ENCODE results near the gene NFIB. TPM values are rescaled to one million over a fixed set of nuclear protein-coding genes. Genes with fewer than 3 reads are reported as not detected.

The NFIB gene
- total RNA-seq, 4 donors from 2014 or later = 24.0 to 40.9 (median 30.6) TPM

GRCh38 chr9:14148501-14149103 lies 165.3 kb downstream of the NFIB start:
- H3K27ac ChIP-seq = no peak overlapping the region
- intact Hi-C loops (cut with DNase I; ENCODE audit: low total_unique reads) = no loop called here
- ATAC-seq = no peak

GRCh38 chr9:14147738-14148137 lies 166.2 kb downstream of the NFIB start:
- Histone ChIP-seq H3K4me1 (peaks cover 10 to 13% of the 10 kb centered on the region in 2 donors), H3K27me3 (no peaks in the 10 kb centered on the region), H3K36me3 (no peaks in the 10 kb centered on the region), H3K27ac (no peak overlapping the region), H3K4me3 (no peak overlapping the region), H3K9me3 (no peaks in the 10 kb centered on the region)
- ATAC-seq (no peak), DNase-seq (no peak)
- no peak for TF ChIP-seq POLR2A (IDR thresholded peaks at IDR 0.05)
- TF ChIP-seq, protein P1, sequence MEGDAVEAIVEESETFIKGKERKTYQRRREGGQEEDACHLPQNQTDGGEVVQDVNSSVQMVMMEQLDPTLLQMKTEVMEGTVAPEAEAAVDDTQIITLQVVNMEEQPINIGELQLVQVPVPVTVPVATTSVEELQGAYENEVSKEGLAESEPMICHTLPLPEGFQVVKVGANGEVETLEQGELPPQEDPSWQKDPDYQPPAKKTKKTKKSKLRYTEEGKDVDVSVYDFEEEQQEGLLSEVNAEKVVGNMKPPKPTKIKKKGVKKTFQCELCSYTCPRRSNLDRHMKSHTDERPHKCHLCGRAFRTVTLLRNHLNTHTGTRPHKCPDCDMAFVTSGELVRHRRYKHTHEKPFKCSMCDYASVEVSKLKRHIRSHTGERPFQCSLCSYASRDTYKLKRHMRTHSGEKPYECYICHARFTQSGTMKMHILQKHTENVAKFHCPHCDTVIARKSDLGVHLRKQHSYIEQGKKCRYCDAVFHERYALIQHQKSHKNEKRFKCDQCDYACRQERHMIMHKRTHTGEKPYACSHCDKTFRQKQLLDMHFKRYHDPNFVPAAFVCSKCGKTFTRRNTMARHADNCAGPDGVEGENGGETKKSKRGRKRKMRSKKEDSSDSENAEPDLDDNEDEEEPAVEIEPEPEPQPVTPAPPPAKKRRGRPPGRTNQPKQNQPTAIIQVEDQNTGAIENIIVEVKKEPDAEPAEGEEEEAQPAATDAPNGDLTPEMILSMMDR (IDR thresholded peaks at IDR 0.05 in 4 of 5, conservative IDR thresholded peaks at IDR 0.05 in 1 of 5) = no peak
- in situ Hi-C loops (cut with MboI; ENCODE audit: low sequenced_read_pairs in 4 of 4) = no loop called here
- intact Hi-C loops (cut with DNase I; ENCODE audit: low total_unique reads) = no loop called here

More at GRCh38 chr9:14148501-14149103, 165.3 kb downstream of the NFIB start:
- Histone ChIP-seq H3K9me3 (no peaks in the 10 kb centered on the region), H3K4me3 (no peak overlapping the region), H3K36me3 (no peaks in the 10 kb centered on the region), H3K27me3 (no peaks in the 10 kb centered on the region), H3K4me1 (peaks cover 18 to 21% of the 10 kb centered on the region in 2 donors)
- in situ Hi-C loops (cut with MboI; ENCODE audit: low sequenced_read_pairs in 4 of 4) = no loop called here
- no peak for DNase-seq
- no peak for TF ChIP-seq POLR2A (IDR thresholded peaks at IDR 0.05)

DNA sequence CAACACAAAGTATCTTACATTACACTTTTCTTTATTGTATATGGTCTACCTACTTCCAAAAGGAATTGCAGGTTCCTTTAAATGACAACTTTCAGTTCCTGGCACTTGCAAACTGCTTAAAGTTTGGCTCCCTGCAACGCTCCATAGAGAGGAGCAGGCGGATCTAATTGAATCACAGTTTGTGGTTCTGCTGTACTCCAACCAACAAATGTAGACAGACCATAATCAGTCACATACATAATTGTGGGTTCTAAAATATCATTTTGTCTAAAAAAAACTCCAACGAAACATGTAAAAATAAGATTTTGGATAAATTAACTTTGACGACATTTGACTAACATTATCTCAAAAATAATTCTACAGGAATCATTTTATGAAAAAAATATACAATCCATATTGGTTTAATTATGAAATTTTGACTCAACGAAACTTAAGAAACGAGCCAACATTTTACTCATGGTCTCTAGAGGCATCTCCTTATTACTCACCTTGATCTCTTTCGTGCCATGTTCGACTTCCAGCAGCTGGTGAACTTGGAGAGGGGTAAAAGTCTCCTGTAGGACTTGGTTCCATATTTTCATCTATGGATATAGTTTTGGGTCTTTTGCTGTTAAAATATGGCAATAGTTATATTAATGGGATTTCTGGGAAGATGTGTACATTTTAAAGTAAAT lies 167.6 kb downstream of the NFIB start:
- no peaks in the 10 kb centered on the region for H3K9me3 ChIP-seq
- DNase-seq (no peak), ATAC-seq (no peak)
- in situ Hi-C loops (cut with MboI; ENCODE audit: low sequenced_read_pairs in 4 of 4) = no loop called here
- H3K27ac ChIP-seq = no peak overlapping the region
- H3K27me3 ChIP-seq = no peaks in the 10 kb centered on the region
- H3K4me3 ChIP-seq = no peak overlapping the region
- H3K4me1 ChIP-seq = peaks cover 0 to under 1% of the 10 kb centered on the region in 2 donors
- intact Hi-C loops (cut with DNase I; ENCODE audit: low total_unique reads) = no loop called here
- no peak for TF ChIP-seq POLR2A (IDR thresholded peaks at IDR 0.05)
- TF ChIP-seq, protein P1 (IDR thresholded peaks at IDR 0.05 in 4 of 5, conservative IDR thresholded peaks at IDR 0.05 in 1 of 5) = no peak
- H3K36me3 ChIP-seq = no peaks in the 10 kb centered on the region

DNA sequence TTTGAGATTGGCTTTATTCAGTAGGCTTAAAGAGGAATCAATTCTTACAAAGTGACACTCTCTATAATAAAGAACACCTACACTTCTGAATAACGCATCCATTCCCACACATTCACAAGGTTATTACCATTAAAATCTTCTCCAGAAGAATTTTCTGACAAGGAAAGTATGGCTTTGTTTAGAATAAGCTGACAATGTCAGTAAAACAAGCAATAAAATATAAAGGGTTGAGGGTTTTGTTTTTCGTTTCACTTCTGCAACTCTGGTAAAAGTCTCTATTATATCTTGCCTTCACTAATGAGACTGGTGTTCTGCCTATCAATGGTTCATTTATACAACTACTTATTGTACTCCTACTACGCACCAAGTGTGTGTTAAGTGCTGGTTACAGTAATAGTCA lies 169.7 kb downstream of the NFIB start:
- Histone ChIP-seq H3K27me3 (no peaks in the 10 kb centered on the region), H3K4me3 (no peak overlapping the region), H3K4me1 (peaks cover 0 to under 1% of the 10 kb centered on the region in 2 donors), H3K27ac (no peak overlapping the region), H3K36me3 (no peaks in the 10 kb centered on the region), H3K9me3 (no peaks in the 10 kb centered on the region)
- TF ChIP-seq, protein P1 (IDR thresholded peaks at IDR 0.05 in 4 of 5, conservative IDR thresholded peaks at IDR 0.05 in 1 of 5) = no peak
- no peak for TF ChIP-seq POLR2A (IDR thresholded peaks at IDR 0.05)
- intact Hi-C loops (cut with DNase I; ENCODE audit: low total_unique reads) = no loop called here
- no peak for ATAC-seq
- DNase-seq = no peak
- in situ Hi-C loops (cut with MboI; ENCODE audit: low sequenced_read_pairs in 4 of 4) = no loop called here

GRCh38 chr9:14141699-14142098 lies 172.2 kb downstream of the NFIB start:
- no peak for ATAC-seq
- Histone ChIP-seq H3K4me1 (peaks cover 0 to 10% of the 10 kb centered on the region in 2 donors), H3K9me3 (no peaks in the 10 kb centered on the region), H3K27ac (no peak overlapping the region), H3K4me3 (no peak overlapping the region), H3K36me3 (no peaks in the 10 kb centered on the region), H3K27me3 (no peaks in the 10 kb centered on the region)
- in situ Hi-C loops (cut with MboI; ENCODE audit: low sequenced_read_pairs in 4 of 4) (no loop called here), intact Hi-C loops (cut with DNase I; ENCODE audit: low total_unique reads) (no loop called here)
- DNase-seq = no peak
- no peak for TF ChIP-seq POLR2A (IDR thresholded peaks at IDR 0.05)
- TF ChIP-seq, protein P1 (IDR thresholded peaks at IDR 0.05 in 4 of 5, conservative IDR thresholded peaks at IDR 0.05 in 1 of 5) = no peak
